GM12801 (cell line): ENCODE data around the gene RBL2.

ENCODE experiments used
- TF ChIP-seq, protein P1 (sequence below): IDR thresholded peaks from one replicate; pipeline ENCODE4 v1.5.1; 2011; ENCODE audit warnings: control low read depth; ENCODE audit not compliant: insufficient read length; ENCODE audit errors: extremely low read depth

The RBL2 gene

DNA sequence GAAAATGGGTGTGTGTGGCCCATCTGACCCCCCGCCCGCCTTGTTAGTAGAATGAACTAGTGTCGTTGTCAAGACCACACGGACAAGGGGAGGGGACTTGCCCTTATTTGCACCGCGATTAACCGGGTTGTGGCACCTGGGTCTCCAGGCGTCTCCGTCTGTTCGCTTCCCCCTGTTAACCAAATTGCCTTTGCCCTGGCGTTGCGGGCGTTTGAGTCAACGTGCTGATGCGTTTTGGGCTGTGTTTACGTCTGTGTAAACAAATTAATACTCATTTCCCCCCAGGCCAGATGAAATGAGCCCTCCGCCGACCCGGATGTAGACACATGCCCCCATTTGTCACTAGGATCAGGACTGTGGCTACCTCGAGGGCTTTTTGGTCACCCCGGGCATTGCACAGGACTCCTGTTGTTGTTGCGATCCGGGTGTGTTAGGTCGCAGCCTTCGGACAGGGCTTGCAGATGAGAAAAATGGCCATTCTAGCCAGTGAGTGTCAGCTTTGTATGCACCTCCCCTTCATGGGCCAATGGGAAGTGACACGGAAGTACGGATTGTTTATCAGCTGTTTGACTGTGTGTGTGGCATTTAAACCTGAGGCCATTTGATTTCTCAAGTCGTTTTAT is 906 bp downstream of the RBL2 start:
- TF ChIP-seq, protein P1, sequence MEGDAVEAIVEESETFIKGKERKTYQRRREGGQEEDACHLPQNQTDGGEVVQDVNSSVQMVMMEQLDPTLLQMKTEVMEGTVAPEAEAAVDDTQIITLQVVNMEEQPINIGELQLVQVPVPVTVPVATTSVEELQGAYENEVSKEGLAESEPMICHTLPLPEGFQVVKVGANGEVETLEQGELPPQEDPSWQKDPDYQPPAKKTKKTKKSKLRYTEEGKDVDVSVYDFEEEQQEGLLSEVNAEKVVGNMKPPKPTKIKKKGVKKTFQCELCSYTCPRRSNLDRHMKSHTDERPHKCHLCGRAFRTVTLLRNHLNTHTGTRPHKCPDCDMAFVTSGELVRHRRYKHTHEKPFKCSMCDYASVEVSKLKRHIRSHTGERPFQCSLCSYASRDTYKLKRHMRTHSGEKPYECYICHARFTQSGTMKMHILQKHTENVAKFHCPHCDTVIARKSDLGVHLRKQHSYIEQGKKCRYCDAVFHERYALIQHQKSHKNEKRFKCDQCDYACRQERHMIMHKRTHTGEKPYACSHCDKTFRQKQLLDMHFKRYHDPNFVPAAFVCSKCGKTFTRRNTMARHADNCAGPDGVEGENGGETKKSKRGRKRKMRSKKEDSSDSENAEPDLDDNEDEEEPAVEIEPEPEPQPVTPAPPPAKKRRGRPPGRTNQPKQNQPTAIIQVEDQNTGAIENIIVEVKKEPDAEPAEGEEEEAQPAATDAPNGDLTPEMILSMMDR: no peak

DNA sequence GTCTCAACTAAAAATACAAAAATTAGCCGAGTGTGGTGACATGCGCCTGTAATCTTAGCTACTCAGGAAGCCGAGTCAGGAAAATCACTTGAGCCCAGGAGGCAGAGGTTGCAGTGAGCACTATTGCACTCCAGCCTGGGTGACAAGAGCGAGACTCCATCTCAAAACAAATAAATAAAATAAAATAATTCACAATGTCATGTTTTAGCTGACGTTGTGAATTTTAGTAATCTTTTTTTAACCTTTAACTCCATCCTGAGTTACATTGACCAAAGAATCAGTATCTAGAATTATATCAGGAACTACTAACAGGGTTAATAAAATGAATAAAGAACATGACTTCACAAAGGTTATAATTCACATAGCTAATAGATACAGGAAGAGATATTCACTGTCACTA is 5.9 kb downstream of the RBL2 start:
- TF ChIP-seq, protein P1: no peak

DNA sequence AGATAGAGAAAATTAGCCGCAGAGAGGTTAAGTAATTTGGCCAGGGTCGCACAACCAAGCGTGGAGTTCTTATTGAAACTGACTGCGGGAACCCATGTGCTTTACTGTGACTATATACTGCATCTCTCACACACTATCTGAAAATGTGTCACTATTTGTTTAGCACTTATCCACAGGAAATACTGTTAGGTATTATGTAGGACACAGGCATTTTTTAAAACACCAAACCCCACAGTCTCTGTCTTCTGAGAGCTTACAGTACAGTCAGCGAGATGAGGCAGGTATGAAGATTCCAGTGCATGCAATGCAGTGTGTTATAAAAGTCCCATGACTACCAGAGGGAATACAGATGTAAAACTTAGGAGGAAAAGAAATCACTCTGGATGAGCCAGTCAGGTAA is 11.3 kb downstream of the RBL2 start:
- TF ChIP-seq, protein P1: no peak

DNA sequence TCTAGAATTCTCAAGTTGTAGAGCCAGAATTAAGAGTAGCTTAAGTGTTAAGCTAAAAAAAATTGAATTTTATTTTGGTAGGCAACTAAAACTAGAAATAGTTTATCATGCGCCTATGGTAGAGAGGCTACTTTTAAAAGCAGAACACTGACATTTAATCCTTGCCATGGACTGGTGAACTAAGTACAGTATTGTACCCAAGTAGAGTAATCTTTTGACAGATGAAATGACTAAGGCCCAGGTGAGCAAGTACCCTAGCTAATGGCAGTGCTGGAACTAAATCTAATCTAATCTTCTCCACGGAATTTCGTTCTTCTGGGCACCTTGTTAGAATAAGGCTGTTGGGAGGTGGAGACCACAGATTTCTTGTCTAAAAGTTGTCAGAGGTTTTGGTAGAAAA is 11.8 kb downstream of the RBL2 start:
- TF ChIP-seq, protein P1: no peak

DNA sequence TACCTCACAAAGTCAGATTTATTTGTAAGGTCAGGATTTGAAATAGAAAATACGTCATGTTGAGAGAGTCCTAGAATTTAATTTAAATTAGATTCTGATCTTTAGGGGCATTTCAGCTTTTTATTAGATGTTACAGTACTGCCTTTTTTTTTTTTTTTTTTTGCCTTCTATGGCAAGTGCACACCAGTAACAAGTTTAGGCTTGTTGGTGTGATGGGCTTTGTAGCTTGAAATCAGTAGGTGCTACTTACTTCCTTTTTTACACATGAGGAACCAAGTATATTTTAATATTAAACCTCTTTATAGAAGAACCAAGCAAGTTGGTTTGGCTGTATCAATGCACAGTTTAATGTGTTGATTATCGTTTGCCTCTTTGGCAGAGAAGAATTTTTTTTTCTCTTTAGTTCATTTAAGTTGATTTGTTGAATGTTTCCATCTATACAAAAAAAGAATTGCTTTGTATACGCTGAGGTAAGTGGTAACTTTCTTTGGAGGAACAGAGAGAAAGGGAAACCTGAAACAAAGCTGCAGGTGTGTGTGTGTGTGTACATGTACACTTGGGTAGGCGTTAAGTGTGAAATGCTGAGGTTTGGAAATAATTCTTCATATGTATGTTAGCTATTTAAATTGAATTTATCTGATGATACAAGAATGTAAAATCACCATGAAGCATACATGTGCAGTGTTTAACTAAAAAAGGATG is 15.7 kb downstream of the RBL2 start:
- TF ChIP-seq, protein P1: no peak

DNA sequence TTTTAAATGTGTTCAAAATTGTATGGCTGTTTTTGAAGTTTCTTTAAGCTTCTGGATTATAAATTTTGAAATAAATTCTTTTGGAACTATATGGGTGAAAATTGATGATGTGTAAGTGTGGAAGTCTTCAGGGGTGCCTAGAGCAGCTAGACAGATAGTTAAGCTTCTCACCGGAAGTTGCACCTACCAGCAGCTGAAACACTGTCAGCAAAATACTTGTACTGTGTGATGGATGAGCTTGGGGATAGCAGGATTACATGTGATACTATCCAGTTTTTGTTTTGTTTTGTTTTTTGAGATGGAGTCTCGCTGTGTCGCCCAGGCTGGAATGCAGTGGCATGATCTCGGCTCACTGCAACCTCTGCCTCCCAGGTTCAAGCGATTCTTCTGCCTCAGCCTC is 19.7 kb downstream of the RBL2 start:
- TF ChIP-seq, protein P1: no peak

DNA sequence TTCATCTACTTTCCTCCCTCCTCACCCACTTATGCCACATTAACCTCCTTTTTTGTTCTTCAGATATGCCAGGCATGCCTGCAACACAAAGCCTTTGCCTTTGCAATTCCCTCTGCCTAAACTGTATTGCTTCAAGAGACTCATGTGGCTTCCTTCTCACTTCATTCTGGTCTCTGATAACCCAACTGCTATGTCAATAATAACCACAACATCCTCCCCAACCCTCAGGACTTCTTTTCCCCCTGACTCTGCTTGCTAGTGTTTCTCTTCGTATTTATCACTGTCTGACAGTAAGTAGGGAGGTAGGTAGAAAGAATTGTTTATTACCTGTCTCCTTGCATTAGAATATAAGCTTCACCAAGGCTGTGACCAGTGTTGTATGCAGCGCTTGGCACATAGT is 22.4 kb downstream of the RBL2 start:
- TF ChIP-seq, protein P1: no peak
